Neuronal stem cell (in vitro differentiated cells): ENCODE measurements around the gene EFCC1.

Source experiments
- DNase-seq: peaks from one replicate; pipeline ENCODE4 v3.0.0-alpha.2; 2013; ENCODE audit warnings: low spot score
- H2AFZ ChIP-seq: one replicate; pipeline ENCODE4 v1.6.1; 2013; ENCODE audit warnings: mild to moderate bottlenecking, low read length, inconsistent platforms
- H2AK5ac ChIP-seq: 2 replicates; pipeline ENCODE4 v1.6.1; 2013; ENCODE audit warnings: low read depth, mild to moderate bottlenecking, inconsistent platforms, low read length, moderate library complexity, mixed read lengths
- H2BK120ac ChIP-seq: 2 replicates; pipeline ENCODE4 v1.6.1; 2013; ENCODE audit warnings: low read depth, mild to moderate bottlenecking, inconsistent platforms, low read length, moderate library complexity, mixed read lengths
- H2BK12ac ChIP-seq: one replicate; pipeline ENCODE4 v1.6.1; 2013; ENCODE audit warnings: low read length, inconsistent platforms
- H2BK15ac ChIP-seq: 2 replicates; pipeline ENCODE4 v1.6.1; 2013; ENCODE audit warnings: mild to moderate bottlenecking, low read length, inconsistent platforms, mixed read lengths
- H2BK5ac ChIP-seq: one replicate; pipeline ENCODE4 v1.6.1; 2013; ENCODE audit warnings: inconsistent platforms, mild to moderate bottlenecking, low read length, moderate library complexity
- H3K14ac ChIP-seq: one replicate; pipeline ENCODE4 v1.6.1; 2013; ENCODE audit warnings: low read length, inconsistent platforms
- H3K18ac ChIP-seq: 2 replicates; pipeline ENCODE4 v1.6.1; 2013; ENCODE audit warnings: low read length, inconsistent platforms
- H3K23ac ChIP-seq: 2 replicates; pipeline ENCODE4 v1.6.1; 2013; ENCODE audit warnings: low read depth, mild to moderate bottlenecking, mixed read lengths, low read length, inconsistent platforms; ENCODE audit not compliant: poor library complexity
- H3K27ac ChIP-seq: replicated peaks from 3 replicates; pipeline ENCODE4 v1.5.1; 2013; ENCODE audit warnings: low read length, inconsistent platforms
- H3K27me3 ChIP-seq, 3 experiments: 2 replicates each; pipeline ENCODE4 v1.6.1; 2013; ENCODE audit warnings: low read length in 3 of 3, mild to moderate bottlenecking in 2 of 3, inconsistent platforms in 1 of 3, low read depth in 1 of 3, mixed read lengths in 1 of 3, moderate library complexity in 1 of 3; ENCODE audit not compliant: control insufficient read depth in 3 of 3, insufficient read depth in 3 of 3
- H3K36me3 ChIP-seq, 2 donors: replicated peaks in 1 of 2; 2 replicates each; pipeline ENCODE4 v1.6.1; 2013; ENCODE audit warnings: low read length in 2 of 2; ENCODE audit not compliant: control insufficient read depth in 2 of 2, insufficient read depth in 2 of 2
- H3K4ac ChIP-seq: 2 replicates; pipeline ENCODE4 v1.6.1; 2013; ENCODE audit warnings: inconsistent platforms, mild to moderate bottlenecking, low read length, moderate library complexity
- H3K4me1 ChIP-seq, 2 donors: 1 replicate in 1 of 2; 2 replicates in 1 of 2; pipeline ENCODE4 v1.6.1; 2013; ENCODE audit warnings: low read length in 2 of 2, low read depth in 1 of 2; ENCODE audit not compliant: control insufficient read depth in 2 of 2, insufficient read depth in 1 of 2
- H3K4me2 ChIP-seq: one replicate; pipeline ENCODE4 v1.6.1; 2013; ENCODE audit warnings: mild to moderate bottlenecking, low read length, inconsistent platforms; ENCODE audit not compliant: insufficient read depth, poor library complexity, severe bottlenecking
- H3K4me3 ChIP-seq, 2 donors: 2 replicates each; pipeline ENCODE4 v1.5.1; 2013; ENCODE audit warnings: low read length in 2 of 2, mild to moderate bottlenecking in 2 of 2, inconsistent platforms in 1 of 2, moderate library complexity in 1 of 2
- H3K79me1 ChIP-seq: one replicate; pipeline ENCODE4 v1.6.1; 2013; ENCODE audit warnings: low read depth, mild to moderate bottlenecking, inconsistent platforms, low read length, moderate library complexity
- H3K9ac ChIP-seq: one replicate; pipeline ENCODE4 v1.6.1; 2013; ENCODE audit warnings: mild to moderate bottlenecking, low read depth, low read length, inconsistent platforms; ENCODE audit not compliant: poor library complexity
- H3K9me3 ChIP-seq, 2 donors: replicated peaks in 1 of 2; 2 replicates each; pipeline versions ENCODE3 to v1.6.1; 2013; ENCODE audit warnings: low read length in 2 of 2, mild to moderate bottlenecking in 2 of 2, inconsistent platforms in 1 of 2, low read depth in 1 of 2, mixed read lengths in 1 of 2, moderate library complexity in 1 of 2; ENCODE audit not compliant: control insufficient read depth in 2 of 2, insufficient read depth in 1 of 2
- H4K8ac ChIP-seq: one replicate; pipeline ENCODE4 v1.6.1; 2013; ENCODE audit warnings: low read depth, mild to moderate bottlenecking, inconsistent platforms, low read length, moderate library complexity
- H4K91ac ChIP-seq: one replicate; pipeline ENCODE4 v1.6.1; 2013; ENCODE audit warnings: low read length, low read depth, mild to moderate bottlenecking, inconsistent platforms; ENCODE audit not compliant: poor library complexity
- WGBS, 2 donors: extraction: QIAGEN DNeasy Blood & Tissue Kit; methylation state at CpG; one replicate each; pipeline ENCODE4 v1.1.7; 2013; ENCODE audit warnings: missing lambda C conversion rate in 2 of 2, mixed read lengths in 1 of 2; ENCODE audit not compliant: insufficient read length in 2 of 2, insufficient replicate concordance in 1 of 2; ENCODE audit errors: extremely low coverage in 2 of 2; 5-methylcytosine and 5-hydroxymethylcytosine counted together

EFCC1 gene

DNA sequence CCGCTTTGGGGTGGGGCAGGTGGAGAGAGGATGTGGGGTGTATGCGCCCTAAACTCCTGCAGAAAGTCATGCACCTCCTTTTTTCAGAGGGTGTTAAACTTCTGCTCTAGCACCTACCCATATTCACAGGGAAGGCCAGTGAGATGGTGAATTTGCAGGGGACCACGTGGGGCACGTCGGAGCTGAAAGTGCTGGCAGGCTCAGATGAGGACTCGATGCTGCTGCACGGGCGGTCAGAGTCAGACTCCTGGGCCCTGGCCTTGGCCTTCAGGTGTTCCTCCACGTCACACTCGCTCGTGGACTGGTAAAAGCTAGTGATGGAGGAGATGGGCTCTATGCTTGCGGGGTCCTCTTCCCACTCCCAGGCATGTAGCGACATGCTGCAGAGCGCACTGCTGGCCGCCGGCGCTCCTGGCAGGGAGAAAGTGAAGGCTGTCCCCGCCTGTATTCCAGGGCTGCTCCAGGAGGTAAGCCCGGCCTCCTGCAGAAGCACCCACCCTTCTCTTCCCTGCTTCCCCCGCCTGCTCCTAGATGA is 8.1 kb upstream of the EFCC1 start:
- Histone ChIP-seq H3K18ac (peak overlapping the region; percentile 92), H4K8ac (no peak overlapping the region), H3K27ac (no peak overlapping the region), H3K4me1 (peaks cover 22 to 44% of the 10 kb centered on the region in 2 donors), H3K14ac (no peak overlapping the region), H2AK5ac (peak overlapping the region; percentile 20), H3K36me3 (peaks cover 0 to 4% of the 10 kb centered on the region in 2 donors), H3K23ac (peak overlapping the region; percentile 11), H3K27me3 (peaks cover 0 to 4% (median 0%) of the 10 kb centered on the region in 3 experiments), H3K9ac (peak overlapping the region; percentile 89), H2BK120ac (no peak overlapping the region), H2AFZ (peak overlapping the region; percentile 83), H2BK12ac (no peak overlapping the region), H3K79me1 (peaks cover 3% of the 10 kb centered on the region), H2BK15ac (peak overlapping the region; percentile 29), H2BK5ac (no peak overlapping the region), H3K9me3 (no peaks in the 10 kb centered on the region), H3K4me2 (peak overlapping the region; percentile 98), H4K91ac (no peak overlapping the region), H3K4me3 (peak overlapping the region; percentile 56 to 81), H3K4ac (no peak overlapping the region)
- WGBS, 2 donors, result no CpG with 5 or more reads among the region's 20 CpGs
- DNase-seq, result no peak

DNA sequence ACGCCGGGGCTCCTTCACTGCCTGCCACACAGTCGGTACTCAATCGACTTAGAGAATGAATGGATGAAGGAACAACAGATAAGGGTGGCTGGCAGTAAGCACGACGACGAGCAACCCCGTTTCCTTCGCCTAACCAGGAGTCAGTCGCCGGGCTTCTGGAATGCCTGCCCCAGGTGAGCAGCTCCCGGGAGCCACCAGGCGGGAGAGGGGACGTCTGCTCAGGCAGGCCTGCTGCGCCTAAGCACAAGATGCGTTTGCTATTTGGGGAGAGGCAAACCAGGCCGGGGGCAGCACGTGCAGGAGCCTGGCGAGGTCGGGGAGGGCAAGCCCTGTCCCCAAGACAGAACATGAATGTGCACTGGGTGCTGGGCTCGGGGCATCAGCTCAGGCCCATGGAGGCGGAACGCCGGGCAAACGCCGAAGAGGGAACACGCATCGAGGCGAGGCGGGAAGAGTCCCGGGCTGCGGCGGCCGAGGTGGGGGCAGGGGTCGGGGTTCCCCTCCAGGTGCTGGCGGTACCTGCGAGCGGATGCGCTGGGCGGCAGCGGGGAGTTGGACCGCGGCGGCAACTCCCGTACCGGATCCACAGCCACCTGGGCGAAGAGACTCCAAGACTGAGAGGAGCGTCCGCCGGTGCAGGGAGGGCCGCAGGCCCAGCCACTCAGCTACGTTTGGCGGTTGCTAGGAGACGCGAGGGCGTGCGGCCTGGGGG is 7.5 kb upstream of the EFCC1 start, which contains the start of gene CFAP92:
TSS of gene CFAP92 (minus strand) at position 616 of the 712 bp plus-strand sequence. CDS start 772 bp downstream, outside the sequence.
- peaks cover 0 to 4% of the 10 kb centered on the region in 2 donors for H3K36me3 ChIP-seq
- peak within 1 kb of the TSS; percentile 98 for H3K4me2 ChIP-seq
- H4K91ac ChIP-seq, result no peak within 1 kb of the TSS
- peak within 1 kb of the TSS; percentile 92 for H3K18ac ChIP-seq
- peak within 1 kb of the TSS; percentile 69 for H2BK15ac ChIP-seq
- peaks cover 22 to 50% of the 10 kb centered on the region in 2 donors for H3K4me1 ChIP-seq
- H3K27me3 ChIP-seq, result peaks cover 0 to 4% (median 0%) of the 10 kb centered on the region in 3 experiments
- no peaks in the 10 kb centered on the region for H3K9me3 ChIP-seq
- no peak within 1 kb of the TSS for H3K14ac ChIP-seq
- H3K79me1 ChIP-seq, result peaks cover 3% of the 10 kb centered on the region
- H3K4me3 ChIP-seq, result peak within 1 kb of the TSS; percentile 56 to 81
- H2AK5ac ChIP-seq, result peak within 1 kb of the TSS; percentile 74
- peak within 1 kb of the TSS; percentile 89 for H3K9ac ChIP-seq
- H2BK120ac ChIP-seq, result no peak within 1 kb of the TSS
- H4K8ac ChIP-seq, result peak within 1 kb of the TSS; percentile 44
- H2AFZ ChIP-seq, result peak within 1 kb of the TSS; percentile 83
- H3K27ac ChIP-seq, result no peak within 1 kb of the TSS
- peak within 1 kb of the TSS; percentile 46 for H3K4ac ChIP-seq
- peak; percentile 80 for DNase-seq
- H2BK5ac ChIP-seq, result no peak within 1 kb of the TSS
- H2BK12ac ChIP-seq, result peak within 1 kb of the TSS; percentile 63
- peak within 1 kb of the TSS; percentile 53 for H3K23ac ChIP-seq
- no CpG with 5 or more reads among the region's 57 CpGs for WGBS, 2 donors

DNA sequence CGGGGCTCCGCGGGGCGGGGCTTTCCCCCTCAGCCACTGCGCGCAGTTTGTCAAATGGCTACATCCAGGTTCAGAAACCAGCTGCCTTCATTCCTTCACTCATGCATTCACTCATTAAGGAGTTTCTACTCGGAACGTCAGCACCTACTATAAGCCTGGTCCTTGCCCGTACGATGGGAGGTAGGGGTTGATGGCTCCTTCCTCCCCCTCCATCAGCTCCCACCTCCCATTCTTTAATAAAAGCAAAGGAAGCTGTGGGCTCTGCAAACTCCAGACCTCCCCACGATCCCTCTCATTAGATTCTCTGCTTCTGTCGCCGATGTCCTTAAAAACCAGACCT is 7.0 kb upstream of the EFCC1 start:
- H4K8ac ChIP-seq, result no peak overlapping the region
- H3K18ac ChIP-seq, result no peak overlapping the region
- H3K4me3 ChIP-seq, result peak overlapping the region in 1 of 2 donors; percentile 56
- no peak overlapping the region for H2BK15ac ChIP-seq
- no CpG with 5 or more reads among the region's 13 CpGs for WGBS, 2 donors
- no peak overlapping the region for H2BK120ac ChIP-seq
- peak overlapping the region; percentile 83 for H2AFZ ChIP-seq
- no peak overlapping the region for H3K9ac ChIP-seq
- peak overlapping the region; percentile 28 for H3K4me2 ChIP-seq
- H3K4me1 ChIP-seq, result peaks cover 23 to 53% of the 10 kb centered on the region in 2 donors
- no peak overlapping the region for H2AK5ac ChIP-seq
- H2BK5ac ChIP-seq, result no peak overlapping the region
- DNase-seq, result no peak
- H3K36me3 ChIP-seq, result peaks cover 0 to 4% of the 10 kb centered on the region in 2 donors
- H3K4ac ChIP-seq, result no peak overlapping the region
- H4K91ac ChIP-seq, result no peak overlapping the region
- H3K14ac ChIP-seq, result no peak overlapping the region
- peaks cover 0 to 4% (median 0%) of the 10 kb centered on the region in 3 experiments for H3K27me3 ChIP-seq
- H2BK12ac ChIP-seq, result no peak overlapping the region
- H3K9me3 ChIP-seq, result no peaks in the 10 kb centered on the region
- H3K79me1 ChIP-seq, result peaks cover 3% of the 10 kb centered on the region
- H3K27ac ChIP-seq, result no peak overlapping the region
- H3K23ac ChIP-seq, result no peak overlapping the region
